Hypothalamus (tissue), 51 donors: ENCODE measurements around the gene CNOT6L.
"Not testable (repeated sequence)": the region's sequence is repeated elsewhere in the genome, so short reads cannot be mapped to it uniquely, and the experiment has no call there.

Experiments used
- DNase-seq, 51 donors: peaks; one replicate each; lab custom pipeline; 2025; lab: John Stamatoyannopoulos, UW

The CNOT6L gene

GRCh38 chr4:77783895-77784294 lies 35.3 kb downstream of the CNOT6L start:
- DNase-seq = no peak

- DNase-seq = no peak
Measured at GRCh38 chr4:77782102-77782835, 36.9 kb downstream of the CNOT6L start.

- DNase-seq = not testable (repeated sequence)
Measured at GRCh38 chr4:77780762-77781161, 38.4 kb downstream of the CNOT6L start.

GRCh38 chr4:77777135-77777807 lies 41.9 kb downstream of the CNOT6L start:
- DNase-seq = no peak

GRCh38 chr4:77776182-77777134 lies 42.7 kb downstream of the CNOT6L start:
- peak in 2 of 51 donors; percentile 1 to 2 for DNase-seq

GRCh38 chr4:77773101-77773500 lies 46.1 kb downstream of the CNOT6L start:
- no peak for DNase-seq

- no peak for DNase-seq
Measured at GRCh38 chr4:77771566-77771965, 47.6 kb downstream of the CNOT6L start.

- DNase-seq = no peak
Measured at GRCh38 chr4:77765720-77766119, 53.4 kb downstream of the CNOT6L start.

GRCh38 chr4:77762531-77762930 lies 56.6 kb downstream of the CNOT6L start:
- DNase-seq = no peak

GRCh38 chr4:77761595-77761994 lies 57.6 kb downstream of the CNOT6L start:
- no peak for DNase-seq

GRCh38 chr4:77758804-77759203 lies 60.4 kb downstream of the CNOT6L start:
- no peak for DNase-seq

GRCh38 chr4:77751764-77752163 lies 67.4 kb downstream of the CNOT6L start:
- no peak for DNase-seq

GRCh38 chr4:77745792-77746191 lies 73.4 kb downstream of the CNOT6L start:
- no peak for DNase-seq

GRCh38 chr4:77742054-77742453 lies 77.1 kb downstream of the CNOT6L start:
- no peak for DNase-seq

GRCh38 chr4:77740480-77740879 lies 78.7 kb downstream of the CNOT6L start:
- DNase-seq = no peak

GRCh38 chr4:77734928-77735327 lies 84.2 kb downstream of the CNOT6L start:
- no peak for DNase-seq

GRCh38 chr4:77731656-77732055 lies 87.5 kb downstream of the CNOT6L start:
- no peak for DNase-seq

GRCh38 chr4:77728420-77728819 lies 90.7 kb downstream of the CNOT6L start:
- DNase-seq = no peak

- DNase-seq = no peak
Measured at GRCh38 chr4:77721073-77721472, 98.1 kb downstream of the CNOT6L start.

GRCh38 chr4:77718500-77718899 lies 100.7 kb downstream of the CNOT6L start:
- DNase-seq = not testable (repeated sequence)
